ENCODE results near the gene EFHD1. TPM values are rescaled to one million over a fixed set of nuclear protein-coding genes. Genes with fewer than 3 reads are reported as not detected.

Gene EFHD1
- total and polyA plus RNA-seq, 7 donors, result 6.6 to 20.7 (median 10.0) TPM

GRCh38 chr2:232643147-232643425, 9.7 kb downstream of the EFHD1 start:
- DNase-seq (no peak), ATAC-seq (no peak)
- WGBS, 3 donors, result 52 to 62% (median 53%) methylated on average over 3 of the region's 3 CpGs
- H3K4me1 ChIP-seq, result no peaks in the 10 kb centered on the region
- TF ChIP-seq, protein P1, sequence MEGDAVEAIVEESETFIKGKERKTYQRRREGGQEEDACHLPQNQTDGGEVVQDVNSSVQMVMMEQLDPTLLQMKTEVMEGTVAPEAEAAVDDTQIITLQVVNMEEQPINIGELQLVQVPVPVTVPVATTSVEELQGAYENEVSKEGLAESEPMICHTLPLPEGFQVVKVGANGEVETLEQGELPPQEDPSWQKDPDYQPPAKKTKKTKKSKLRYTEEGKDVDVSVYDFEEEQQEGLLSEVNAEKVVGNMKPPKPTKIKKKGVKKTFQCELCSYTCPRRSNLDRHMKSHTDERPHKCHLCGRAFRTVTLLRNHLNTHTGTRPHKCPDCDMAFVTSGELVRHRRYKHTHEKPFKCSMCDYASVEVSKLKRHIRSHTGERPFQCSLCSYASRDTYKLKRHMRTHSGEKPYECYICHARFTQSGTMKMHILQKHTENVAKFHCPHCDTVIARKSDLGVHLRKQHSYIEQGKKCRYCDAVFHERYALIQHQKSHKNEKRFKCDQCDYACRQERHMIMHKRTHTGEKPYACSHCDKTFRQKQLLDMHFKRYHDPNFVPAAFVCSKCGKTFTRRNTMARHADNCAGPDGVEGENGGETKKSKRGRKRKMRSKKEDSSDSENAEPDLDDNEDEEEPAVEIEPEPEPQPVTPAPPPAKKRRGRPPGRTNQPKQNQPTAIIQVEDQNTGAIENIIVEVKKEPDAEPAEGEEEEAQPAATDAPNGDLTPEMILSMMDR (IDR thresholded peaks at IDR 0.05), result no peak
- H3K4me3 ChIP-seq, result no peak overlapping the region
- H3K36me3 ChIP-seq (ENCODE audit: insufficient read depth in 1 of 2, low read depth in 1 of 2), result no peaks in the 10 kb centered on the region
- H3K9me3 ChIP-seq, result no peaks in the 10 kb centered on the region
- no peaks in the 10 kb centered on the region for H3K27me3 ChIP-seq (ENCODE audit: insufficient read depth in 3 of 3, low read length in 2 of 3)
- intact Hi-C loops (cut with DNase I), result no loop called here
- no peak overlapping the region for H3K27ac ChIP-seq

GRCh38 chr2:232643813-232644347, 10.5 kb downstream of the EFHD1 start:
- Histone ChIP-seq H3K4me1 (no peaks in the 10 kb centered on the region), H3K27me3 (ENCODE audit: insufficient read depth in 3 of 3, low read length in 2 of 3) (no peaks in the 10 kb centered on the region), H3K27ac (no peak overlapping the region), H3K36me3 (ENCODE audit: insufficient read depth in 1 of 2, low read depth in 1 of 2) (no peaks in the 10 kb centered on the region), H3K9me3 (no peaks in the 10 kb centered on the region), H3K4me3 (no peak overlapping the region)
- ATAC-seq (no peak), DNase-seq (no peak)
- TF ChIP-seq, protein P1 (IDR thresholded peaks at IDR 0.05), result no peak
- intact Hi-C loops (cut with DNase I), result no loop called here
- WGBS, 3 donors, result 79 to 86% (median 86%) methylated on average over 8 of the region's 8 CpGs

- intact Hi-C loops (cut with DNase I), result no loop called here
- H3K27ac ChIP-seq, result no peak overlapping the region
Observed at GRCh38 chr2:232645061-232645460, 11.7 kb downstream of the EFHD1 start.

GRCh38 chr2:232646726-232647125, 13.3 kb downstream of the EFHD1 start:
- H3K4me1 ChIP-seq, result no peaks in the 10 kb centered on the region
- WGBS, 3 donors, result 73 to 86% (median 78%) methylated on average over 6 of the region's 6 CpGs
- DNase-seq (no peak), ATAC-seq (no peak)
- no peak overlapping the region for H3K27ac ChIP-seq
- no peak overlapping the region for H3K4me3 ChIP-seq
- TF ChIP-seq, protein P1 (IDR thresholded peaks at IDR 0.05), result no peak
- intact Hi-C loops (cut with DNase I), result no loop called here
- no peaks in the 10 kb centered on the region for H3K27me3 ChIP-seq (ENCODE audit: insufficient read depth in 3 of 3, low read length in 2 of 3)
- no peaks in the 10 kb centered on the region for H3K36me3 ChIP-seq (ENCODE audit: insufficient read depth in 1 of 2, low read depth in 1 of 2)
- no peaks in the 10 kb centered on the region for H3K9me3 ChIP-seq

More at GRCh38 chr2:232645061-232645460, 11.7 kb downstream of the EFHD1 start:
- H3K4me1 ChIP-seq, result no peaks in the 10 kb centered on the region
- no peak for DNase-seq
- H3K4me3 ChIP-seq, result no peak overlapping the region
- TF ChIP-seq, protein P1 (IDR thresholded peaks at IDR 0.05), result no peak
- WGBS, 3 donors, result 87 to 95% (median 89%) methylated on average over 6 of the region's 6 CpGs
- ATAC-seq, result no peak
- H3K27me3 ChIP-seq (ENCODE audit: insufficient read depth in 3 of 3, low read length in 2 of 3), result no peaks in the 10 kb centered on the region
- no peaks in the 10 kb centered on the region for H3K9me3 ChIP-seq
- H3K36me3 ChIP-seq (ENCODE audit: insufficient read depth in 1 of 2, low read depth in 1 of 2), result no peaks in the 10 kb centered on the region

DNA sequence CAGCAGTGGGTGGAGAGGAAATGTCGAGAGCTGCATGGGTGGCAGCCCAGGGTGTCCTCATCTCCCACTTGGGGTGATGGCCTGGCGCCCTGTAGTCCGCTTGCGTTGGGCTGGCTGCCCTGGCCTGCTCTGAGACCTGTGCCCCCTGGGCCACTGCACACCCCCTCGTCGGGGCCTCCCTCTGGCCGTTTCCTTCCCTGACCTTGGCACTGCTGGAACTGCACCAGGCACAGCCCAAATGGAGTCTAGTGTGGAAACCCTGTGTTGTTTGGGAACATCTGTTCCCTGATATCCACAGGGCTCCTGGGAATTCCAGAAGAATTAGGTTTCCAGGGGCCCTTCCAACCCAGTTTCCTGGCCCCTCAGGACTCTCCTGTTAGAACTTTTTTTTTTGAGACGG, 13.9 kb downstream of the EFHD1 start:
- WGBS, 3 donors, result 54 to 67% (median 59%) methylated on average over 7 to 8 of the region's 8 CpGs
- Histone ChIP-seq H3K36me3 (ENCODE audit: insufficient read depth in 1 of 2, low read depth in 1 of 2) (no peaks in the 10 kb centered on the region), H3K9me3 (no peaks in the 10 kb centered on the region), H3K27me3 (ENCODE audit: insufficient read depth in 3 of 3, low read length in 2 of 3) (no peaks in the 10 kb centered on the region), H3K27ac (no peak overlapping the region), H3K4me3 (no peak overlapping the region), H3K4me1 (no peaks in the 10 kb centered on the region)
- DNase-seq (no peak), ATAC-seq (peak in 1 of 4 donors; percentile 24)
- intact Hi-C loops (cut with DNase I), result no loop called here
- TF ChIP-seq, protein P1 (IDR thresholded peaks at IDR 0.05), result no peak
